GM18519 (cell line): ENCODE results near the gene WASF2.
A peak's percentile ranks its signal among the peaks of the same experiment; 100 is the strongest.
"Not testable (repeated sequence)": the region's sequence is repeated elsewhere in the genome, so short reads cannot be mapped to it uniquely, and the experiment has no call there.

Experiments used
- ATAC-seq: cut with Tn5 transposase; IDR thresholded peaks from one replicate; pipeline ENCODE4 v1.9.1; 2021; ENCODE audit warnings: mild to moderate bottlenecking, moderate library complexity; ENCODE audit not compliant: unreplicated experiment, low FRiP score

WASF2 gene

DNA sequence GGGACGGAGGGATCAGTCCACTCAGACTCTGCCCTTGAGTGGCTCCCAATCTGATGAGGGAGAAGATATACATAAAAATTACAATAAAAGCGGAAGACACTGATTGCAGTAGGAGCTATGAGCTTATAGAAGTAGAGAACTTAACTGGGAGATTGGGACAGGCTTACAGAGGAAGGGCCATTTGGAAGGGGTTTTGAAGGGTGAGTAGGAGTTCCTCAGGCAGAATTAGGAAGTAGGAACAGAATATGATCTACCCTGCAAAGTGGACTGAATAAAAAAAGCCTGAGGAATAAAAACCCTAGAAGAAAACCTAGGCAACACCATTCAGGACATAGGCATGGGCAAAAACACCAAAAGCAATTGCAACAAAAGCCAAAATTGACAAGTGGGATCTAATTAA is 9.2 kb upstream of the WASF2 start:
- no peak for ATAC-seq

- no peak for ATAC-seq
Measured at GRCh38 chr1:27496604-27497155, 6.7 kb upstream of the WASF2 start.

DNA sequence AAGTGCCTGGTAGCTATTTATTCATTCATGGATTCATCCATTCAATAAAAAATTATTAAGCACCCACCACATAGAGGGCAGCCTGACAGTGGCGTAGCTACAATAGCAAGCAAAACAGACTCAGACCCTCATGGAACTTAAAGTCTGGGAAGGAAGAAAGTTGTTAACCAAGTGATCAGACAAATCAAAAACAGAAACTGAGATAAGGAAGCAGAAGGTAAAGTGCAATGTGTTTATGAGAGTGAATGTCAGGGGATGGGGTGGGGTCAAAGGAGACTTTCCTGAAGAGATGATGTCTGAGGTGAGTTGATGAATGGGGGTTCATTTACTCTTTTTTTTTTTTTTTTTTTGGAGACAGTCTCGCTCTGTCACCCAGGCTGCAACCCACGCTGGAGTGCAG is 2.8 kb upstream of the WASF2 start:
- ATAC-seq = no peak

DNA sequence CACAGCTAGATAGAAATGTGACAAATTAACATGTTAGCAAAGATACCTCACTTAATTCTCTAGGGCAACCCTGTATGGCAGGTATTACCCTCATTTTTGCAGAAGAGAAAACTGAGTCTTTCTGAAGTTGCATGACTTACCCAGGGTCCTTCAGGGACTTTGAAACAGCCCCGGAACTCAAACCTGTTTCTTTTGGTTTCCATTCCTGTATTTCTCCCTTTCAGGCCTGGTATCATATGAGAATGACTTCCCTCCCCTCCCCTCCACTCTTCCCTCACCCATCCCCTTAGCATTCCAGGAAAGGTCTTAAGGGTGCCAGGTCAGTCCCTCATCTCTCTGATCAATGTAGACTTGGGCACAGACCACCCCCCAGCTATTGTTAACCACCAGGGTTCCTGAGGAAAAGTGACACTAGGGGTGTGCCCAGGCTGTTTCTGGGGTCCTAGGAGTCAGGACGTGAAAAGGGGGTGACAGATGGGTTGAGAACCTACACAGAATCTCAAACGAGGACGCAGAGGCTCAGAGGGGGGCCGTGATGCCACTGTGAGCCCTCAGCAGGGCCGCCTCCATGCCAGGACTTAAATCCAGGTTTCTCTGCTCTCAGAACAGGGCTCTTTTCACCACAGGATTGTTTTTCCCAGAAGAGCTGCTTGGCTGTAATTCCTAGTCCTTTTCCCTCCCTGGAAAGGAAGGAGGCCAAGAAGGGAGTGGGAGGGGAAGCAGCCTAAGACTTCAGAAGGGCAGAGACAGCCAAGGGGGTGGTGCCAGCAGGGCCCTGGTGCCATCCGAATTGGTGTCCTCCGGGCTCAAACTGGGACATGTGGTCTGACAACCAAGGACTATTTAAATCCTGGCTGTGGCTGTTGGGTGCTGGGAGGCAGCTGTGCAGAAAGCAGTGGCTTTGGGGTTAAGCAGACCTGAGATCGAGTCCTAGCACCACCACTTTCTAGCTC is 2.1 kb upstream of the WASF2 start:
- ATAC-seq = no peak

GRCh38 chr1:27489501-27489972 is 430 bp downstream of the WASF2 start:
- peak; percentile 16 for ATAC-seq

GRCh38 chr1:27487966-27488884 is 1.7 kb downstream of the WASF2 start:
- ATAC-seq = no peak

DNA sequence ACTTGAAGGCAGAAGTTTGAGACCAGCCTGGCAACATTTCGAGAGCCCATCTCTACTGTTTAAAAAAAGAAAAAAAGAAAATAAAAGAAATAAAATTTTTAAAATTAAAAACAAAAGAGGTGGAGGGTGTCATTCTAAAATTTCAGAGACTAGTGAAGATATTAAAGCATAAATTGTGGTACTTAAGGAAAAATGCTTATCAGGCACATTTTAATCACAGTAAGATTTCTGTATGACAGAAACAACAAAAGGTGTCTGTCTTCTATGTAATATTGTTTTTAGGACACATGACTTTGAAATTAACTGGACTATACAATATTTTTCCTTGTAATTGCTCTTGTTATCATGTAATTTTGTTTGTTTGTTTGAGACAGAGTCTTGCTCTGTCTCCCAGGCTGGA is 4.6 kb downstream of the WASF2 start:
- ATAC-seq = no peak

GRCh38 chr1:27483659-27484058 is 6.3 kb downstream of the WASF2 start:
- no peak for ATAC-seq

GRCh38 chr1:27481994-27482620 is 7.9 kb downstream of the WASF2 start:
- ATAC-seq = no peak

DNA sequence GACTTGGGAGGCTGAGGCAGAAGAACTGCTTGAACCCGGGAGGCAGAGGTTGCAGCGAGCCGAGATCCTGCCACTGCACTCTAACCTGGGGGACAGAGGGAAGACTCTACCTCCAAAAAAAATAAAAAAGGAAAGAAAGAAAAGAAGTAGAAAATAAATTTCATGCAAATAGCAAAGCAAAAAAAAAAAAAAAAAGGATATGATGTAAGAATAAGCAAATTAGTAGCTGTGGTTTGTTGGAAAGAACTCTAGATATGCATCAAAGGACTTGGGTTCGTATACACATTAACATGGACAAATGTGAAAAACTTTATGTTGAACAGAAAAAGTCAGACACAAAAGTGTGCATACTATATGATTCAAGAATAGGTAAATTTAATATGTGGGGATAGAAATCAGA is 11.9 kb downstream of the WASF2 start:
- no peak for ATAC-seq

DNA sequence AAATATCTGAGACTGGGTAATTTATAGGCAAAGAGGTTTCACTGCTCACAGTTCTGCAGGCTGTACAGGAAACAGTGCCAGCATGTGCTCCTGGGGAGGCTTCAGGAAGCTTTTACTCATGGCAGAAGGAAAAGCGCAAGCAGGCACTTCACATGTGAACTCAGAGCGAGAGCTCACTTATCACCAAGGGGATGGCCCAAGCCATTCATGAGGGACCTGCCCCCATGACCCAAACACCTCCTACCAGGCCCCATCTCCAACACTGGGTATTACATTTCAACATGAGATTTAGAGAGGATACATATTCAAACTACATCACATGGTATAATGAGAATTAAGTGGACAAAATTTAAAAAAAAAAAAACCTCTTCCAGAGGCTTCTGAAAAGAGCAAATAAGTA is 13.7 kb downstream of the WASF2 start:
- no peak for ATAC-seq

GRCh38 chr1:27475720-27476119 is 14.2 kb downstream of the WASF2 start:
- no peak for ATAC-seq

DNA sequence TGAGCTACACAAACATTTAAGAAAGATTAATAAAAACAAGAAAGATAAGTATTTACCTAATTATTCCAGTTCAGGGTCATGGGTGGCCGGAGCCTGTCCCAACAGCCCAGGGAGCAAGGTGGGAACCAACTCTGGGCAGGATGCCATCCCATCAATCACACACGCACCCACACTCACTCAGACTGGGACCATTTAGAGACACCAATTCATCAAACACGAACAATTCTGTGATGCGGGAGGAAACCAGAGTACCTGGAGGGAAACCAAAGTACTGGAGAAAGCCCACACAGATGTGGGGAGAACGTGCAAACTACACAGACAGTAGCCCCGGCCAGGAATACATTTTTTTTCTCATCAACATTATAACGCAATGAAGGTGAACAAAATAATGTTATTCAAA is 16.2 kb downstream of the WASF2 start:
- no peak for ATAC-seq

- ATAC-seq = not testable (repeated sequence)
Measured at GRCh38 chr1:27472098-27472497, 17.9 kb downstream of the WASF2 start.

DNA sequence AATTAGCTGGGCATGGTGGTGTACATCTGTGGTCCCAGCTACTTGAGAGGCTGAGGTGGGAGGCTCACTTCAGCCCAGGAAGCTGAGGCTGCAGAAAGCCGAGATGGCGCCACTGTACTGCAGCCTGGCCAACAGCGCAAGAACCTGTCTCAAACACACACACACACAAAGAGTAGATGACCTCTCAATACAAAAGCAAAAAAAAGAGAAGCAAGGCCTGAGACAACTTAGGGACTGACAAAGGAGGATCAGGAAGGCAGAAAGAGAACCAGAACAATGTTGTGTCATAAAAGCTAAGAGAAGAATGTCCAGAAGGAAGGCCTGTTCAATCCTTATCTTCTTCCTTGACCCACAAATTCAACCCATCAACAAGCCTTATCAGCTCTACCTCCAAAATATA is 18.5 kb downstream of the WASF2 start:
- no peak for ATAC-seq

GRCh38 chr1:27469334-27469733 is 20.6 kb downstream of the WASF2 start:
- ATAC-seq = no peak

DNA sequence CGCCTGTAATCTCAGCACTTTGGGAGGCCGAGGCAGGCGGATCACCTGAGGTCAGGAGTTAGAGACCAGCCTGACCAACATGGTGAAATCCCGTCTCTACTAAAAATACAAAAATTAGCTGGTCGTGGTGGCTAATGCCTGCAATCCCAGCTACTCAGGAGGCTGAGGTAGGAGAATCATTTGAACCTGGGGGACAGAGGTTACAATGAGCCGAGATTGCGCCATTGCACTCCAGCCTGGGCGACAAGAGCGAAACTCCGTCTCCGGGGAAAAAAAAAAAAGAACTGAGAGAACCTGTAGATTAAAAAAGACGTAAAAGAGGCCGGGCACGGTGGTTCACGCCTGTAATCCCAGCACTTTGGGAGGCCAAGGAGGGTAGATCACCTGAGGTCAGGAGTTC is 21.6 kb downstream of the WASF2 start:
- not testable (repeated sequence) for ATAC-seq

- no peak for ATAC-seq
Measured at GRCh38 chr1:27464926-27465647, 24.9 kb downstream of the WASF2 start.

DNA sequence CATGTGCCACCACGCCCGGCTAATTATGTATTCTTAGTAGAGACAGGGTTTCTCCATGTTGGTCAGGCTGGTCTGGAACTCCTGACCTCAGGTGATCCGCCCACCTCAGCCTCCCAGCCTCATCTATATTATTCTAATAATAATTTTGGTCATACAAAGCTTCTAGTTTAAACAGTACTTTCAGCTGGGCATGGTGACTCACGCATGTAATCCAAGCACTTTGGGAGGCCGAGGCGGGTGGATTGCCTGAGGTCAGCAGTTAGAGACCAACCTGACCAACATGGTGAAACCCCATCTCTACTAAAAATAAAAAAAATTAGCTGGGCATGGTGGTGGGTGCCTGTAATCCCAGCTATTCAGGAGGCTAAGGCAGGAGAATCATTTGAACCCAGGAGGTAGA is 26.1 kb downstream of the WASF2 start:
- ATAC-seq = not testable (repeated sequence)

GRCh38 chr1:27458521-27458920 is 31.4 kb downstream of the WASF2 start:
- not testable (repeated sequence) for ATAC-seq
